OCI-LY3 (cell line): ENCODE results near the gene TOX3.

ENCODE experiments used
- H2AFZ ChIP-seq: fragments of 200-600, 300-600 bp; shearing (Covaris generic); 2 replicates; pipeline ENCODE4 v1.6.0; 2014; ENCODE audit warnings: antibody characterized with exemption, low read depth, low read length
- H3K27ac ChIP-seq: fragments of 200-600, 300-600 bp; sonication (generic); 2 replicates; pipeline ENCODE4 v1.5.1; 2014; ENCODE audit warnings: mild to moderate bottlenecking, low read length, moderate library complexity, mixed read lengths
- H3K27me3 ChIP-seq: fragments of 200-600, 300-600 bp; sonication (generic); 2 replicates; pipeline ENCODE4 v1.6.1; 2014; ENCODE audit warnings: low read depth, low read length, mixed read lengths
- H3K36me3 ChIP-seq: fragments of 200-600, 300-600 bp; sonication (generic); replicated peaks from 2 replicates; pipeline ENCODE3; 2014; ENCODE audit warnings: low read depth, low read length, mixed read lengths
- H3K4me1 ChIP-seq: fragments of 300-600, 200-600 bp; sonication (generic); 2 replicates; pipeline ENCODE4 v1.6.1; 2014; ENCODE audit warnings: low read length, mixed read lengths
- H3K4me2 ChIP-seq: fragments of 200-600, 300-600 bp; sonication (generic); 2 replicates; pipeline ENCODE4 v1.6.1; 2014; ENCODE audit warnings: low read length, mixed read lengths
- H3K4me3 ChIP-seq: fragments of 300-600, 200-600 bp; sonication (generic); 2 replicates; pipeline ENCODE4 v1.5.1; 2014; ENCODE audit warnings: antibody characterized with exemption, mild to moderate bottlenecking, low read length, moderate library complexity
- H3K79me2 ChIP-seq: fragments of 300-600, 200-600 bp; shearing (Covaris generic); 2 replicates; pipeline ENCODE4 v1.6.1; 2014; ENCODE audit warnings: mild to moderate bottlenecking, low read length, mixed read lengths
- H3K9ac ChIP-seq: fragments of 300-600, 200-600 bp; shearing (Covaris generic); 2 replicates; pipeline ENCODE4 v1.6.0; 2014; ENCODE audit warnings: mild to moderate bottlenecking, low read length, moderate library complexity
- H3K9me3 ChIP-seq: fragments of 200-600, 300-600 bp; shearing (Covaris generic); 2 replicates; pipeline ENCODE4 v1.6.1; 2014; ENCODE audit warnings: low read length, mixed read lengths; ENCODE audit not compliant: insufficient read depth
- H4K20me1 ChIP-seq: fragments of 200-600, 300-600 bp; sonication (generic); 2 replicates; pipeline ENCODE4 v1.6.1; 2016; ENCODE audit warnings: low read length, mixed read lengths; ENCODE audit not compliant: insufficient read depth
- EZH2phosphoT487 ChIP-seq: fragments of 200-600 bp; shearing (Covaris generic); IDR thresholded peaks from 2 replicates; pipeline ENCODE4 v1.6.1; 2018; ENCODE audit warnings: antibody characterized with exemption, mixed run types, low read depth
- TF ChIP-seq, protein P1 (sequence below): fragments of 200-600, 300-600 bp; sonication (generic); IDR thresholded peaks from 2 replicates; pipeline ENCODE4 v1.5.1; 2014; ENCODE audit warnings: antibody characterized with exemption, low read length, low read depth

Gene TOX3

GRCh38 chr16:52463904-52464303, 83.0 kb downstream of the TOX3 start:
- Histone ChIP-seq H2AFZ (no peak overlapping the region), H3K27ac (no peak overlapping the region), H3K4me3 (no peak overlapping the region), H3K4me1 (no peaks in the 10 kb centered on the region), H3K9me3 (no peaks in the 10 kb centered on the region), H3K79me2 (no peaks in the 10 kb centered on the region), H4K20me1 (no peaks in the 10 kb centered on the region), H3K4me2 (no peak overlapping the region), H3K36me3 (no peaks in the 10 kb centered on the region), H3K9ac (no peak overlapping the region), H3K27me3 (no peaks in the 10 kb centered on the region)
- TF ChIP-seq, protein P1, sequence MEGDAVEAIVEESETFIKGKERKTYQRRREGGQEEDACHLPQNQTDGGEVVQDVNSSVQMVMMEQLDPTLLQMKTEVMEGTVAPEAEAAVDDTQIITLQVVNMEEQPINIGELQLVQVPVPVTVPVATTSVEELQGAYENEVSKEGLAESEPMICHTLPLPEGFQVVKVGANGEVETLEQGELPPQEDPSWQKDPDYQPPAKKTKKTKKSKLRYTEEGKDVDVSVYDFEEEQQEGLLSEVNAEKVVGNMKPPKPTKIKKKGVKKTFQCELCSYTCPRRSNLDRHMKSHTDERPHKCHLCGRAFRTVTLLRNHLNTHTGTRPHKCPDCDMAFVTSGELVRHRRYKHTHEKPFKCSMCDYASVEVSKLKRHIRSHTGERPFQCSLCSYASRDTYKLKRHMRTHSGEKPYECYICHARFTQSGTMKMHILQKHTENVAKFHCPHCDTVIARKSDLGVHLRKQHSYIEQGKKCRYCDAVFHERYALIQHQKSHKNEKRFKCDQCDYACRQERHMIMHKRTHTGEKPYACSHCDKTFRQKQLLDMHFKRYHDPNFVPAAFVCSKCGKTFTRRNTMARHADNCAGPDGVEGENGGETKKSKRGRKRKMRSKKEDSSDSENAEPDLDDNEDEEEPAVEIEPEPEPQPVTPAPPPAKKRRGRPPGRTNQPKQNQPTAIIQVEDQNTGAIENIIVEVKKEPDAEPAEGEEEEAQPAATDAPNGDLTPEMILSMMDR, result no peak
- no peak for TF ChIP-seq EZH2phosphoT487

DNA sequence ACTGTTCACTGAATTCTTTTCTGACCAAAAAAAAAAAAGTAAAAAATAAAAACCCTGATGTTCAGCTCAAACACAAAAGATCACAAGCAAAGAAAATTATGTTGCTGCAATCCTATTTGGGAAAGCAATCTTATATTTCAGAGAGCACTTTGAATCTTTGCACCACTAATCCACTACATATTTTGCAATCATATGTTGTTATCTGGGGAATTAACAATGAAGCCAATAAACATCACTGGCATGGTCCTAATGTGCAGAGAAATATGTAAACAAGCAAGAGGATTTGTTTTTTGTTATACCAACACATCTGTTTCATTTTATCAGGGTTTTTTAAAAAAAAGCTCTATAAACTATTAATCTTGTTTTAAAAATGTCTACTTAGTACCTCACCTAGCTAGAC, 84.1 kb downstream of the TOX3 start:
- Histone ChIP-seq H3K27ac (no peak overlapping the region), H3K4me2 (no peak overlapping the region), H3K9ac (no peak overlapping the region), H3K36me3 (no peaks in the 10 kb centered on the region), H4K20me1 (no peaks in the 10 kb centered on the region), H3K79me2 (no peaks in the 10 kb centered on the region), H3K4me1 (no peaks in the 10 kb centered on the region), H2AFZ (no peak overlapping the region), H3K9me3 (no peaks in the 10 kb centered on the region), H3K27me3 (no peaks in the 10 kb centered on the region), H3K4me3 (no peak overlapping the region)
- TF ChIP-seq, protein P1, result no peak
- no peak for TF ChIP-seq EZH2phosphoT487

GRCh38 chr16:52460639-52461178, 86.2 kb downstream of the TOX3 start:
- Histone ChIP-seq H3K79me2 (no peaks in the 10 kb centered on the region), H3K27me3 (no peaks in the 10 kb centered on the region), H3K36me3 (no peaks in the 10 kb centered on the region), H3K27ac (no peak overlapping the region), H4K20me1 (no peaks in the 10 kb centered on the region), H3K9me3 (no peaks in the 10 kb centered on the region), H3K4me1 (no peaks in the 10 kb centered on the region), H2AFZ (no peak overlapping the region), H3K4me2 (no peak overlapping the region), H3K4me3 (no peak overlapping the region), H3K9ac (no peak overlapping the region)
- TF ChIP-seq, protein P1, result no peak
- no peak for TF ChIP-seq EZH2phosphoT487

DNA sequence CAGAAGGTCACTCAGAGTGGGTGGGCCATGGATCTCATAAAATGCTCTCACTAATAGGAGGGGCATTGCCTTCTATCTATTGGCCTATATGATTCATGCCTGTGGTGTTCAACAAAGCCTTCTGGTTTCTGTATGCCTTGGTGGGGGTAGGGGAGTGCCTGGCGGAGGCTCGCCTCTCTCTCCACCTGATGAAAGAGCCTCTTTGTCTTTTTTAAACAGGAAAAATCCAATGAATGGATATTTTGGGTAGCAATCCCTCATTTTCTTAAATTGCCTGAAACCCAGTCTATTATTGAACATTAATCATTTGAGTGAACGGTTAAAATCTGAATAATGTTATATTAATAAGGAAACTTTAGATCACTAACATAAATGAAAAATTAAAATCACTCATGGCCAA, 90.6 kb downstream of the TOX3 start:
- Histone ChIP-seq H2AFZ (no peak overlapping the region), H3K4me2 (no peak overlapping the region), H3K9me3 (no peaks in the 10 kb centered on the region), H3K36me3 (no peaks in the 10 kb centered on the region), H3K79me2 (no peaks in the 10 kb centered on the region), H3K9ac (no peak overlapping the region), H4K20me1 (no peaks in the 10 kb centered on the region), H3K4me3 (no peak overlapping the region), H3K4me1 (no peaks in the 10 kb centered on the region), H3K27ac (no peak overlapping the region), H3K27me3 (no peaks in the 10 kb centered on the region)
- TF ChIP-seq EZH2phosphoT487, result no peak
- TF ChIP-seq, protein P1, result no peak
